AG09309 (cell line): ENCODE results near the gene IFNL2.

Experiments used
- DNase-seq: peaks from one replicate; pipeline ENCODE4 v3.0.0-alpha.2; 2010; ENCODE audit warnings: low read depth
- H3K4me3 ChIP-seq: 2 replicates; pipeline ENCODE4 v1.5.1; 2011; ENCODE audit warnings: mild to moderate bottlenecking, low read depth, low read length, moderate library complexity; ENCODE audit not compliant: control insufficient read depth
- TF ChIP-seq, protein P1 (sequence below): IDR thresholded peaks from 2 replicates; pipeline ENCODE4 v1.5.1; 2011; ENCODE audit warnings: mild to moderate bottlenecking, low read depth, low read length, inconsistent platforms; ENCODE audit not compliant: insufficient read depth, control insufficient read depth; ENCODE audit errors: missing control alignments

Gene IFNL2

DNA sequence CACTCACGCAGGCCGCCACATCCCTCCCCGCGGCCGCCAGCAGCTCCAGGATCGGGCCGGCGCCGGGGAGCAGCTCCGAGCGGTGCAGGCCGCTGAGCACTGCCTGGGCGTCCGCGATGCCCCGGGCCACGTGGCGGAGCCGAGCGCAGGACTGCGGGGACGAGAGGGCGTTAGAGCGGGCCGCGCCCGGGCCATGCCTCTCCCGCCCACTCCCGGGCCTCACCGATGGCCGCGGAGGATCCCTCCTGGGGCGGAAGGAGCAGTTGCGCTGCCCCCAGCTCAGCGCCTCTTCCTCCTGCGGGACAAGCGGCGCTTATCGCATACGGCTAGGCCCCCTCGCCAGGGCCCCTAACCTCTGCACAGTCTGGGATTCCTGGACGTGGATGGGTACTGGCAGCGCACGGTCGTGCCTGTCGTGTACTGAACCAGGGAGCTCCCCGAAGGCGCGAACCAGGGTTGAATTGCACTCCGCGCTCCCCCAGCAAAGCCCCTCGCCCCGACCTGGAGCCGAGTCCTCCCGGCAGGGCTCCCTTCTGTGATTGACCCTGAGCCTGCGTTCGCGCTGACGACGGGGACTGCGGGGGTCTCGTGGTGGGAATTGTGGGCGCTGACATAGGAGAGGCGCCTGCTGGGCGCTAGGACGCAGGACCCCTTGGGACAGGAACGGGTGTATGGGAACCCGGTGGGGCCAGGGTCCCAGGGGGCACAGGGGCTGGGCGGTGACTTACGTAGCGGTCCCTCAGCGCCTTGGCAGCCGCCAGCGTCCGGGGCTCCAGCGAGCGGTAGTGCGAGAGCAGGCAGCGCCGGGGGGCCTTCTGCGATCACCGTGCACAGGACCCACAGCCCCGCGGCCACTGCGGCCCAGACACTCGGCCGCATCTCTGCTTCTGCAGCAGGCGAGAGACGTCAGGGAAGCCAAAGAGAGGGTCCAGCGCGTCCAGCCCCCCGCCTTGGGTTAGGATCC is 20.2 kb upstream of the IFNL2 start:
- TF ChIP-seq, protein P1, sequence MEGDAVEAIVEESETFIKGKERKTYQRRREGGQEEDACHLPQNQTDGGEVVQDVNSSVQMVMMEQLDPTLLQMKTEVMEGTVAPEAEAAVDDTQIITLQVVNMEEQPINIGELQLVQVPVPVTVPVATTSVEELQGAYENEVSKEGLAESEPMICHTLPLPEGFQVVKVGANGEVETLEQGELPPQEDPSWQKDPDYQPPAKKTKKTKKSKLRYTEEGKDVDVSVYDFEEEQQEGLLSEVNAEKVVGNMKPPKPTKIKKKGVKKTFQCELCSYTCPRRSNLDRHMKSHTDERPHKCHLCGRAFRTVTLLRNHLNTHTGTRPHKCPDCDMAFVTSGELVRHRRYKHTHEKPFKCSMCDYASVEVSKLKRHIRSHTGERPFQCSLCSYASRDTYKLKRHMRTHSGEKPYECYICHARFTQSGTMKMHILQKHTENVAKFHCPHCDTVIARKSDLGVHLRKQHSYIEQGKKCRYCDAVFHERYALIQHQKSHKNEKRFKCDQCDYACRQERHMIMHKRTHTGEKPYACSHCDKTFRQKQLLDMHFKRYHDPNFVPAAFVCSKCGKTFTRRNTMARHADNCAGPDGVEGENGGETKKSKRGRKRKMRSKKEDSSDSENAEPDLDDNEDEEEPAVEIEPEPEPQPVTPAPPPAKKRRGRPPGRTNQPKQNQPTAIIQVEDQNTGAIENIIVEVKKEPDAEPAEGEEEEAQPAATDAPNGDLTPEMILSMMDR: no peak
- no peak overlapping the region for H3K4me3 ChIP-seq

GRCh38 chr19:39248806-39249205 is 19.4 kb upstream of the IFNL2 start, which contains the start of gene IFNL4:
Gene IFNL4, minus strand, starts transcription at chr19:39248856.
- TF ChIP-seq, protein P1: no peak
- no peak within 1 kb of the TSS for H3K4me3 ChIP-seq
- no peak for DNase-seq

More for the DNA sequence above, 20.2 kb upstream of the IFNL2 start:
- no peak for DNase-seq

DNA sequence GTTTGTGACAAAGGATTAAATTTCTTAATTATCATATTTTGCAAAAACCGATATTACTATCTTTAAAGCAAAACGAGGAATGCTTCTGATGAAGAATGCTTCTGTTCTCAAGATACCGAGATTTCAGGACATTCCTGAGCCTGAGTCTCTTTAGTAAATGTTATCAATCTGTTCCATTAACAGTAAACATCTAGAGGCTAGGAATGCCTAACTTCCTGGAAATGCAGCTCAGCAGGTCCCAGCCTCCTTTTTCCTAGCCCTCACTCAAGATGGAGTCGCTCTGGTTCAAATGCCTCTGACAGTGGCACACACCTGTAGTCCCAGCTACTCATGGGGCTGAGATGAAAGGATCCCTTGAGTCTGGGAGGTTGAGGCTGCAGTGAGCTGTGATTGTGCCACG is 17.1 kb upstream of the IFNL2 start:
- H3K4me3 ChIP-seq: no peak overlapping the region
- DNase-seq: no peak
- TF ChIP-seq, protein P1: no peak

DNA sequence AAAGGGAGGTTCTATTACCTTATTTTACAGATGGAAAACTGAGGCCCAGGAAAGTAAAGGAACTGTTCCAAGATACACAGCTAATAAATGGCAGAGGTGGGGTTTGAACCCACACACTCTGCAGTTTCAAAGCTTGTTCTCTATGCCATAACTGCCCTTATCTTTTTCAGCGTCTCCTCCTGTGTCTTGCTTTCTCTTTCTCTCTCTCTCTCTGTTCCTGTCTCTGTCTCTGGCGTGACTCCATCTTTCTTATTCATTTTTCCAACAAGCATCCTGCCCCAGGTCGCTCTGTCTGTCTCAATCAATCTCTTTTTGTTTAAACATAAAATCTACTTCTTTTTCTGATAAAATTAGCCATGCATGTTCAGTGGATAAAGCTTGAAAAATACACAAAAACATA is 16.4 kb upstream of the IFNL2 start:
- TF ChIP-seq, protein P1: no peak

DNA sequence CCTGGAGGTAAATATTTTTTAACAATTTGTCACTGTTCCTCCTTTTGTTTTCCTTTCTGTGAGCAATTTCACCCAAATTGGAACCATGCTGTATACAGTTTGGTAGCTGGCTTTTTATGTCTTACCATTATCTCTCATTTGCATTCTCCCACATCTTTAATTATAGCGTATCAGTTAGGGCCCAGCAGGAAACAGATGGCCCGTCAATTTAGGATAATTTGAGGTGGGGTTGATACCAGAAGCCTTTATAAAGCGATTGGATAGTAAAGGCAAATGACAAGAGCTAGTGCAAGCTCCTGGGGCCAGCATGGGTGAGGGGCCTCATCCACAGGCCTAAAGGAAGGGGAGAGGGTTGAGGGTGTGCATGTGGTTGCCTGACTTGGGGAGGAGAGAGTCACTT is 15.7 kb upstream of the IFNL2 start:
- no peak overlapping the region for H3K4me3 ChIP-seq
- TF ChIP-seq, protein P1: no peak
- no peak for DNase-seq

More for the DNA sequence above, 16.4 kb upstream of the IFNL2 start:
- H3K4me3 ChIP-seq: no peak overlapping the region
- no peak for DNase-seq

DNA sequence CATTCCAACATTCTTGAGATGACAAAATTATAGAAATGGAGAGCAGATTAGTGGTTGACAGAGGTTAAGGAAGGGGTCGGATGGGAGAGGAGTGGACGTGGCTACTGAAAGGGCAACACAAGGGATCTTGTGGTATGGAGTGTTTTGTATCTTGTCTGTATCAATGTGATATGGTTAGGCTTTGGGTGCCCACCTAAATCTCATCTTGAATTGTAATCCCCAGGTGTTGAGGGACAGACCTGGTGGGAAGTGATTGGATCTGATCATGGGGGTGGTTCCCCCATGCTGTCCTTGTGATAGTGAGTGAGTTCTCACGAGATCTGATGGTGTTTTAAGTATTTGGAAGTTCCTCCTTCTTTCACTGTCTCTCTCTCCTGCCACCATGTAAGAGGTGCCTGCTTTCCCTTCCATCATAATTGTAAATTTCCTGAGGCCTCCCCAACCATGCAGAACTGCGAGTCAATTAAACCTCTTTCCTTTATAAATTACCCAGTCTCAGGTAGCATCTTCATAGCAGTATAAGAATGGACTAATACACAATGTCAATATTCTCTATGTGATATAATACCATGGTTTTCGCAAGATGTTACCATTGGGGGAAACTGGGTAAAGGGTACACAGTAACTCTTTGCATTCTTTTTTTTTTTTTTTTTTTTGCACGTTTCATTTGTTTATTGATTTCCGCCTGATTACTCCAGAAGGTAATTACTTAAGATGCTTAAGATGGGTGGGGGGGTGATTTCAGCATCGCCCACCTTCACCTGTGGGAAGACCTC is 14.6 kb upstream of the IFNL2 start:
- TF ChIP-seq, protein P1: no peak
- DNase-seq: no peak

More for the DNA sequence above, 14.6 kb upstream of the IFNL2 start:
- H3K4me3 ChIP-seq: no peak overlapping the region
